HG02610 (cell line): ENCODE measurements around the gene HCFC2.

ENCODE experiments used
- ATAC-seq: cut with Tn5 transposase; IDR thresholded peaks from one replicate; pipeline ENCODE4 v1.9.1; 2021; ENCODE audit warnings: mild to moderate bottlenecking, moderate library complexity; ENCODE audit not compliant: unreplicated experiment

The HCFC2 gene

GRCh38 chr12:104056419-104056972 lies 7.8 kb upstream of the HCFC2 start:
- no peak for ATAC-seq

- no peak for ATAC-seq
Observed at GRCh38 chr12:104057771-104058197, 6.5 kb upstream of the HCFC2 start.

- ATAC-seq = no peak
Observed at GRCh38 chr12:104058802-104059201, 5.5 kb upstream of the HCFC2 start.

- no peak for ATAC-seq
Observed at GRCh38 chr12:104059963-104060362, 4.4 kb upstream of the HCFC2 start.

- no peak for ATAC-seq
Observed at GRCh38 chr12:104060791-104061190, 3.5 kb upstream of the HCFC2 start.

- ATAC-seq = peak; percentile 25
Observed at GRCh38 chr12:104063712-104064030, 660 bp upstream of the HCFC2 start.

GRCh38 chr12:104064842-104065427 lies 604 bp downstream of the HCFC2 start:
- ATAC-seq = peak; percentile 6

GRCh38 chr12:104072099-104072498 lies 7.8 kb downstream of the HCFC2 start:
- ATAC-seq = no peak

GRCh38 chr12:104073699-104074098 lies 9.4 kb downstream of the HCFC2 start:
- no peak for ATAC-seq

GRCh38 chr12:104079024-104079423 lies 14.7 kb downstream of the HCFC2 start:
- ATAC-seq = no peak

GRCh38 chr12:104080764-104081163 lies 16.4 kb downstream of the HCFC2 start:
- no peak for ATAC-seq

GRCh38 chr12:104083769-104084475 lies 19.6 kb downstream of the HCFC2 start:
- ATAC-seq = peak; percentile 95

GRCh38 chr12:104090685-104091084 lies 26.4 kb downstream of the HCFC2 start:
- ATAC-seq = no peak

- no peak for ATAC-seq
Observed at GRCh38 chr12:104091136-104091535, 26.8 kb downstream of the HCFC2 start.

- no peak for ATAC-seq
Observed at GRCh38 chr12:104094284-104094683, 30.0 kb downstream of the HCFC2 start.

GRCh38 chr12:104095289-104095688 lies 31.0 kb downstream of the HCFC2 start:
- ATAC-seq = no peak

- no peak for ATAC-seq
Observed at GRCh38 chr12:104097954-104098353, 33.6 kb downstream of the HCFC2 start.

- ATAC-seq = no peak
Observed at GRCh38 chr12:104105461-104105860, 41.1 kb downstream of the HCFC2 start.

GRCh38 chr12:104106965-104107364 lies 42.6 kb downstream of the HCFC2 start:
- ATAC-seq = no peak

GRCh38 chr12:104108755-104109445 lies 44.6 kb downstream of the HCFC2 start:
- no peak for ATAC-seq

- ATAC-seq = no peak
Observed at GRCh38 chr12:104109446-104110271, 45.3 kb downstream of the HCFC2 start.
